A673 (cell line): Measurements from ENCODE around the gene SH3RF1. TPM values are rescaled to one million over a fixed set of nuclear protein-coding genes. Genes with fewer than 3 reads are reported as not detected.

ENCODE experiments used
- BruUV-seq: library from RNA; stranded (reverse); fragments of 400-500 nt; replicated peaks from 2 replicates; lab custom pipeline; 2021; lab: Mats Ljungman, UMichigan
- CTCF ChIA-PET: fragments of 300-600 bp; sonication (Branson Sonifier 250); formaldehyde crosslinking; loops from one replicate; lab custom pipeline; 2022; ENCODE audit warnings: antibody characterized with exemption; lab: Charles Lee
- POLR2A ChIA-PET: fragments of 300-600 bp; sonication (Branson Sonifier 250); formaldehyde crosslinking; loops from one replicate; lab custom pipeline; 2022; ENCODE audit warnings: antibody characterized with exemption; ENCODE audit not compliant: low non-redundant PET; lab: Charles Lee
- DNase-seq: peaks from one replicate; pipeline ENCODE4 v3.0.0-alpha.2; 2015; ENCODE audit warnings: low spot score
- H3K27ac ChIP-seq: fragments of 200-600 bp; sonication (generic); 2 replicates; pipeline ENCODE4 v1.5.1; 2016; ENCODE audit warnings: mixed run types, low read depth, mild to moderate bottlenecking, mixed read lengths, antibody characterized with exemption, low read length; ENCODE audit not compliant: poor library complexity, severe bottlenecking
- H3K27me3 ChIP-seq: fragments of 200-600 bp; sonication (generic); replicated peaks from 2 replicates; pipeline ENCODE4 v1.6.1; 2017; ENCODE audit warnings: mixed run types, low read depth, mild to moderate bottlenecking, mixed read lengths, antibody characterized with exemption, low read length; ENCODE audit not compliant: insufficient read depth, poor library complexity
- H3K36me3 ChIP-seq: fragments of 200-600 bp; sonication (generic); 2 replicates; pipeline ENCODE4 v1.6.1; 2016; ENCODE audit warnings: mixed run types, mild to moderate bottlenecking, mixed read lengths, antibody characterized with exemption, low read length; ENCODE audit not compliant: insufficient read depth, poor library complexity, severe bottlenecking
- H3K4me1 ChIP-seq: fragments of 200-600 bp; sonication (generic); 2 replicates; pipeline ENCODE4 v1.6.1; 2017; ENCODE audit warnings: mixed run types, mild to moderate bottlenecking, mixed read lengths, antibody characterized with exemption, low read length; ENCODE audit not compliant: insufficient read depth, poor library complexity, severe bottlenecking
- H3K4me3 ChIP-seq: fragments of 200-600 bp; sonication (generic); 2 replicates; pipeline ENCODE4 v1.5.1; 2016; ENCODE audit warnings: low read depth, mixed run types, mild to moderate bottlenecking, mixed read lengths, low read length; ENCODE audit not compliant: poor library complexity, severe bottlenecking
- H3K9me3 ChIP-seq: fragments of 200-600 bp; sonication (generic); 2 replicates; pipeline ENCODE4 v1.6.1; 2016; ENCODE audit warnings: mixed run types, low read depth, mild to moderate bottlenecking, mixed read lengths, antibody characterized with exemption, low read length; ENCODE audit not compliant: poor library complexity, severe bottlenecking
- EZH2 ChIP-seq: fragments of 200-600 bp; sonication (generic); IDR thresholded peaks from 2 replicates; pipeline ENCODE4 v1.6.1; 2017; ENCODE audit warnings: borderline replicate concordance, low read depth, mild to moderate bottlenecking, mixed read lengths, antibody characterized with exemption, low read length; ENCODE audit not compliant: poor library complexity, severe bottlenecking
- intact Hi-C: fragments of 100-400 bp; cut with micrococcal nuclease; formaldehyde crosslinking; loops from one replicate; pipeline ENCODE4 v1.10.0; 2022; ENCODE audit not compliant: unreplicated experiment
- total RNA-seq: library from RNA; stranded (reverse); gene quantifications from 2 replicates; pipeline ENCODE4 v1.2.3, GENCODE V29; 2021
- TF ChIP-seq, protein P1 (sequence below): fragments of 300-800, 200-600 bp; sonication (generic); conservative IDR thresholded peaks from 2 replicates; pipeline ENCODE4 v1.5.1; 2017; ENCODE audit warnings: low read depth, mild to moderate bottlenecking, antibody characterized with exemption, low read length, moderate library complexity, mixed read lengths

Gene SH3RF1
- total RNA-seq, 1 experiment from 2014 or later = 15.3 TPM

DNA sequence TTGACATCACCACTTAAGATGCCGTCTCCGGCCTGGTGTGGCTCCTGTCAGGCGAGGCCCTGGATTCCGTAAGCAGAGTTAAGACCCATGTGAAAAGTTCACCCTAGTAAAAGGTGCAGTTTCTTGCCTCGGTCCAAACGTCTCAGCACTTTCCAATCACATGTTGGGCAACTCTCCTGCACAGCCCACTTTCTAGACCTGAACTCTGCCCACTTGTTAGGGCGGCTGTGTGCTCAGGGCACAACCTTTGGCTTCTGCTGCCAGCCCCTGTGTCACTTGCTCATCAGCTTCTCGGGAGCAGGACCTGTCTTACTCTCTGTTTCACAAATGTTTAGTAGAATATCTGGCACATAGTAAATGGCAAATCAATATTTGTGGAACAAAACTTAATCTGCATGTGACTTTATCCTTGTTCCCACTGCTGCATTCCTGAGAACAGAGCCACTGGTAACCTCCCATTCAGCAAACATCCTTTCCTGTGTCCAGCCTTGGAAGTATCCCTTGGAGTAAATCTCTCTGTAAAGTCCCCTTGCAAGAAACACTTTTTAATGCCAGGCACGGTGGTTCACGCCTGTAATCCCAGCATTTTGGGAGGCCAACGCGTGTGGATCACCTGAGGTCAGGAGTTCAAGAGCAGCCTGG, 38.7 kb upstream of the SH3RF1 start:
- TF ChIP-seq, protein P1, sequence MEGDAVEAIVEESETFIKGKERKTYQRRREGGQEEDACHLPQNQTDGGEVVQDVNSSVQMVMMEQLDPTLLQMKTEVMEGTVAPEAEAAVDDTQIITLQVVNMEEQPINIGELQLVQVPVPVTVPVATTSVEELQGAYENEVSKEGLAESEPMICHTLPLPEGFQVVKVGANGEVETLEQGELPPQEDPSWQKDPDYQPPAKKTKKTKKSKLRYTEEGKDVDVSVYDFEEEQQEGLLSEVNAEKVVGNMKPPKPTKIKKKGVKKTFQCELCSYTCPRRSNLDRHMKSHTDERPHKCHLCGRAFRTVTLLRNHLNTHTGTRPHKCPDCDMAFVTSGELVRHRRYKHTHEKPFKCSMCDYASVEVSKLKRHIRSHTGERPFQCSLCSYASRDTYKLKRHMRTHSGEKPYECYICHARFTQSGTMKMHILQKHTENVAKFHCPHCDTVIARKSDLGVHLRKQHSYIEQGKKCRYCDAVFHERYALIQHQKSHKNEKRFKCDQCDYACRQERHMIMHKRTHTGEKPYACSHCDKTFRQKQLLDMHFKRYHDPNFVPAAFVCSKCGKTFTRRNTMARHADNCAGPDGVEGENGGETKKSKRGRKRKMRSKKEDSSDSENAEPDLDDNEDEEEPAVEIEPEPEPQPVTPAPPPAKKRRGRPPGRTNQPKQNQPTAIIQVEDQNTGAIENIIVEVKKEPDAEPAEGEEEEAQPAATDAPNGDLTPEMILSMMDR = no peak
- TF ChIP-seq EZH2 = no peak
- no peak for DNase-seq
- POLR2A ChIA-PET = no interaction called here
- Histone ChIP-seq H3K4me1 (peaks cover 4% of the 10 kb centered on the region), H3K9me3 (no peaks in the 10 kb centered on the region), H3K4me3 (no peak overlapping the region), H3K36me3 (no peaks in the 10 kb centered on the region), H3K27ac (no peak overlapping the region), H3K27me3 (no peaks in the 10 kb centered on the region)
- BruUV-seq = no TSS peak
- CTCF ChIA-PET = no interaction called here
- intact Hi-C loops = no loop called here

DNA sequence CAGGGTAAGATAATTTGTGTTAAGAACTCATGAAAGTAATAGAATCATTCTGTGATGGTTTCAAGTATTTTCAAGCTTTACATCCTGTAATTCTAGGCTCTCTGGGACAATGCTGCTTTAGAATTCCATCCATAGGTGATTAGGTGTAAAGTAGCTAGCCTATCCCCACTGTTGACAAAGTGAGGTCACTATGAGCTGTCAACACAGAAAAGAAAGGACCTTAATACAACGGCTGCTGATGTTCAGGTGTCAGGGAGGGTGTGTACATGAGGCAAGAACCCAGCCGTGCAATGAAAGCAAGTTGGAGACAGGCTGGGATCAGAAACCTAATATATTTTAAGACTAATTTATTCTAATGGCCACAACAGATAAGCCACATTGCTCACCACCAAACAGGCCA, 36.8 kb upstream of the SH3RF1 start:
- no peak for DNase-seq
- TF ChIP-seq EZH2 = no peak
- TF ChIP-seq, protein P1 = no peak
- Histone ChIP-seq H3K36me3 (no peaks in the 10 kb centered on the region), H3K9me3 (no peaks in the 10 kb centered on the region), H3K4me1 (peaks cover 2% of the 10 kb centered on the region), H3K27me3 (no peaks in the 10 kb centered on the region), H3K4me3 (no peak overlapping the region), H3K27ac (no peak overlapping the region)
- no TSS peak for BruUV-seq
- ChIA-PET CTCF (no interaction called here), POLR2A (no interaction called here)
- intact Hi-C loops = no loop called here

DNA sequence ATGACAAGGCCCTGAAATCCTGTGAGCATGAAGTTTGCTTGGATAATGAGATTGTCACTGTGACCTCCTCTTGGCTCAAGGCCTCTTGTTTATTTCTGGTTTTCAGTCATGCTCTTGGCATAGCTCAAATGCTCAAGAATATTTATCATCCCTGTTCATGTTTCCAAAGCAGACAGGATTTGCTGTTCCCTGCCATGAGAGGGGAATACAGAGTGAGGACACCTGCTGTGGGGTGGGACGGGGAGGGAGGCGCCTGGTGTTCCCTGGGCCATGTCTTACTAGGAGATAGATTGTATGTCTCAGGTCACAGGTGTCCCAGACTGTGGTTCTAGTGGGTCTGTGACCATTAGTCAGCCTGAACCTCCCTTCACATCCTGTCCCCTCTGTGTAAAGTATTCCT, 34.9 kb upstream of the SH3RF1 start:
- Histone ChIP-seq H3K9me3 (no peaks in the 10 kb centered on the region), H3K4me1 (no peaks in the 10 kb centered on the region), H3K4me3 (no peak overlapping the region), H3K27me3 (no peaks in the 10 kb centered on the region), H3K27ac (no peak overlapping the region), H3K36me3 (no peaks in the 10 kb centered on the region)
- no peak for DNase-seq
- BruUV-seq = no TSS peak
- TF ChIP-seq EZH2 = no peak
- TF ChIP-seq, protein P1 = no peak
- ChIA-PET POLR2A (no interaction called here), CTCF (no interaction called here)
- intact Hi-C loops = no loop called here
